Effector CD4-positive, alpha-beta T cell (primary cell): ENCODE results near the gene UBE2M.
"Not testable (repeated sequence)": the region's sequence is repeated elsewhere in the genome, so short reads cannot be mapped to it uniquely, and the experiment has no call there.

ENCODE experiments used
- DNase-seq: peaks from one replicate; pipeline ENCODE4 v3.0.0-alpha.2; 2020
- total RNA-seq: gene quantifications from one replicate; lab custom pipeline; 2026; lab: John Stamatoyannopoulos, UW

Gene UBE2M
- 36.4 reads per million, percentile 61 among the genes with 10 or more reads in this experiment for total RNA-seq

DNA sequence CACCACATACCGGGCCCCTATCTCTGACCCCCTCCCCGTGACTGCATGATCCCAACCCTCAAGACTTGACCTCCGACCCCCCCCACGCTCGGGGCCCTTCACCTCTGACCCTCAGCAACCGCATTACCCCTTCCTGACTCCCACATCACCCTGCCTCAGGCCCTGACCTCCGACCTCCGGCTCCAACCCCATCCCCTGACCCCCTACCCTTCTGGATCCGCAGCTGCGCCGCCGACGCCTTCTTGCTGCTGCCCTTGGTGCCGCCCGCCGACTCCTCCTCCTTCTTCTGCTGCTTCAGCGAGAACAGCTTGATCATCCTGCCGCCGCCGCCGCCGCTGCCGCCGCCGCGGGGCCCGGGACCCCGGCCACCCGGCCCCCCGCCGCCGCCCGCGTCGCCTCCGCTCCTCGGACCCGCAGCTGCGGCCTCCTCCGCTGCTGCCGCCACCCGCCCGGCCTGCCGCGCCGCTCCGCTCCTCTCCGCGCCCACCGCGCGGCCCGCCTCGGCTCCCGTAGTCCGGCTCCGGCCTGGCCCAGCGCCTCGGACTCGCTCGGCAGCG lies at the start of gene UBE2M:
Gene UBE2M (minus strand): TSS at position 546 of the 557 bp plus-strand sequence. CDS start 230 bp downstream, at position 316.
- peak; percentile 60 for DNase-seq

DNA sequence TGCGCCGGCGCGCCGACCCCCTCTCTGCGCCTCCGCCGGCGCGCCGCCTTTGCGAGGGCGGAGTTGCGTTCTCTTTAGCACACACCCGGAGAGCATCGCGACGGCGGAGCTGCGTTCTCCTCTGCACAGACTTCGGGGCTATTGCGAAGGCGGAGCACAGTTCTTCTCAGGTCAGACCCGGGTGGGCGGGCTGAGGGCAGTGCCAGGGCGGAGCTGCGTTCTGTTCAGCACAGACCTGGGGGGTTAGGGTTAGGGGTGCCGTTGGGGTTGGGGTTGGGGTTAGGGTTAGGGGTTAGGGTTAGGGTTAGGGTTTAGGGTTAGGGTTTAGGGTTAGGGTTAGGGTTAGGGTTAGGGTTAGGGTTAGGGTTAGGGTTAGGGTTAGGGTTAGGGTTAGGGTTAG lies 48.8 kb upstream of the UBE2M start:
- DNase-seq: not testable (repeated sequence)

DNA sequence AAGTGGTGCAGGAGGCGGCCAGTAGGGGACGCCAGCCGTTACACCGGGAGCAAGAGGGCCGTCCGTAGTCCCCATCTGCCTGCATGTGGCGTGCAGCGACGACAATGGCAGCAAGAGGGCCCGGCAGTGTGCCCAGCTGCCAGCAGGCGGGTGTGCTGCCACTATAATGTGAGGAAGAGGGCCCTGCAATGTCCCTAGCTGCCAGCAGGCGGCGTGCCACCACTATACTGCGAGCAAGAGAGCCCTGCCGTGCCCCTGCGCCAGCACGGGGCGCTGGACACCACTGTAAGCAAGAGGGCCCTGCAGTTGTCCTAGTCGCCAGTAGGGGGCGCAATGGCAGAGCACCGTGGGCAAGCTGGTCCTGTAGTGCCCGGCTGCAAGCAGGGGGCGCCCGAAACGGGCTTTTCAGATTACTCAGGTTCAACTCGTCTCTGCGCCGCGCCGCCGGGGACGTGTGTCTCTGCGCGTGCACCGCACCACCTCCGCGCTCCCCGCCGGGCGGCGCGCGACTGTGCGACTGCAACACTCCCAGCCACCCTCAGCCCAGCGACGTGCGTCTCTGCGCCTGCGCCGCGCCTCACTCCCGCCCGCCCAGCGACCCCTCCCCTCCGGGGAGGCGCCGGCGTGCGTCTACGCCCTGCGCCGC lies 48.0 kb upstream of the UBE2M start:
- not testable (repeated sequence) for DNase-seq

GRCh38 chr19:58586133-58586765 lies 27.8 kb upstream of the UBE2M start:
- no peak for DNase-seq

GRCh38 chr19:58585442-58586132 lies 27.2 kb upstream of the UBE2M start:
- DNase-seq: no peak

GRCh38 chr19:58584498-58585441 lies 26.4 kb upstream of the UBE2M start:
- no peak for DNase-seq

DNA sequence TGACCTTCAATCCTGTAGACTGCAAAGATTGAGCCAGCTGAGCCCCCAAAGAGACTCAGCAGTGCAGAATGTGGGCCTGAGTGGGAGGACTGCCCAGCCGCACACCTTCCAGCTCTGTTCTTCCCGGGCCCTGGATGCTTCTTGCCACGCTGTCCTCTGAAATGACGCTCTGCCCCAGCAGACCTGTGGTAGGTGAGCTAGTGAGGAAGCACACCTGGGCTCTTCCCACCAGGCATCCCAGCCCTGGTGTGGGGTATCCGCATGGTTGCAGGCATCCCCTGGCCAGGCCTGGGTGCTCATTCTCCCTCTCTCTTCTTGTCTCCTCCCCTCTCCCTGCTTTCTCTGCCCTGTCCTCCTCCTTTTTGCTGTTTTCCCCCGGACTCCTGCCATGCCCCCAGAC lies 24.6 kb upstream of the UBE2M start:
- no peak for DNase-seq

GRCh38 chr19:58581227-58582141 lies 23.1 kb upstream of the UBE2M start:
- peak; percentile 86 for DNase-seq

GRCh38 chr19:58579473-58580142 lies 21.2 kb upstream of the UBE2M start:
- DNase-seq: no peak

DNA sequence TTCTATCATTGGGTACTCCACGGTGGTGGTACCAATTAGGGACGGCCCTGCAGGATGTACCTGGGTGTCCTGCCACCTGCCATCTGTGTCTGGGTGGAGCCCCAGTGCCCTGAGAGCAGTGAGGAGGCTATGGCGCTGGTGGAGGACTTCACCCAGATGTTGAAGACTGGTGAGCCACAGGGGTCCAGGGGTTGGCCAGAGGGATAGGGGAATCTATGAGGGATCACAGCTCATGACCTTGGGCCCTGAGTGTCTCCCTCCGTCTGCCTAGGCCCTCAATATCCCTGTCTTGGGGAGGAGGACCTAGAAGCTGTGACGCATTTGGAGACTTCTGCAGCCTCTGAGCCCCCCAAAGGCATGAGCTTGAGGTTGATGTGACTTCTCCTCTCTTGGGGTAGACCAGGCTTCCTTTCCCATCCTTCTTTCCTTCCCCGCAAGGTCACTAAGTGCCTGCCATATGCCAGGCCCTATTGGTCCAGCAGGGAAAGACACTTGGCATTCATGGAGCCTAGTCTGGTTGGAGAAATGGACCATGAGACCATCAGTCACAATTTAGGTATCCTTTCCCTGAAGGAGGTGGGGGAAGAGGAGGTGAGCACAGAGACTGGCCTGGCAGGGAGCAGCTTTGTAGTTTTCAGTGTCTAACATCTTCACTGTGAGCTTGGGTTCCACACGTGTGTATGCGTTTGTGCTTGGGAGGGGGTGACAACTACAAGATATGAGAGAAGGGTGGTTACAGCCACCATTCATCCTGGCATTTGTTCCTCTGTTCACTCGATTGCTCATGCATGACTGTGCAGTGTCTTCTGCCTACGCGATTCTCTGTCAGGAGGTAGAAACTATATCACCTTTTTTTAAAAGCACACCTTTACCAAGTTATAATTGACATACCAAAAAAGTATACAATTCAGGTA lies 19.9 kb upstream of the UBE2M start:
- DNase-seq: no peak

DNA sequence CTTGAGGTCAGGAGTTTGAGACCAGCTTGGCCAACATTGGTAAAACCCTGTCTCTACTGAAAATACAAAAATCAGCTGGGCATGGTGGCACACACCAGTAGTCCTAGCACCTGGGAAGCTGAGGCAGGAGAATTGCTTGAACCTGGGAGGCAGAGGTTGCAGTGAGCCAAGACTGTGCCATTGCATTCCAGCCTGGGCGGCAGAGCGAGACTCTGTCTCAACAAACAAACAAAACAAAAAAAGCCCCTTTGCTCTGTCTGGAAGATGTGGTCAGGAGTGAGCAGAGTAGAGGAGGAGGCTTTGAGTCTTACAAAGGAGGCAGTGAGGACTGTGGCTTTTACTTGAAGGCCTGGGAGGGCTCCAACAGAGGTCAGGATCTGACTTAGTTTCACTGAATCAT lies 19.2 kb upstream of the UBE2M start:
- not testable (repeated sequence) for DNase-seq

- peak; percentile 66 for DNase-seq
Observed at GRCh38 chr19:58575183-58576041, 17.0 kb upstream of the UBE2M start.

DNA sequence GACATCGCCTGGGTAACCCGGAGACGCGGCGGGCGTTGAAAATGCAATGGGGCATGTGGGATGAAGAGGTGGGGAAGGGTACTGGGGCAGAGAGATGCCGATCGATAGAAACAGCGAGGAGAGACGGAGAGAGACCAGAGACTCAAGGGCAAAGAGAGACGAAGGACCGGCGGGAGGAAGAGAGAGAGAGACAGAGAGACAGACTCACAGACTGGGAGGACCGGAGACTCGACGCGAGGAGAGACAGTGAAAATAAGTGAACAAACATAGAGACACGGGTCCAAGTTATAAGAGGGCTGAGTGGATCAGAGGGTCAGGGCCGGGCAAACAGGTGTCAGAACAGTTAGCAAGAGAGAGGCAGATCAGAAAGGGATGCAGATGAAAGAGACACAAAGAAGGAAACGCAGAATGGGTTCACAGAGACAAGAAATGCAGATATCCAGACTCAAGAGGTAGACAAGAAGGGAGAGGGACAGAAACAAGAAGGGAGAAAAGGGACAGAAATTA lies 15.3 kb upstream of the UBE2M start:
- DNase-seq: no peak

DNA sequence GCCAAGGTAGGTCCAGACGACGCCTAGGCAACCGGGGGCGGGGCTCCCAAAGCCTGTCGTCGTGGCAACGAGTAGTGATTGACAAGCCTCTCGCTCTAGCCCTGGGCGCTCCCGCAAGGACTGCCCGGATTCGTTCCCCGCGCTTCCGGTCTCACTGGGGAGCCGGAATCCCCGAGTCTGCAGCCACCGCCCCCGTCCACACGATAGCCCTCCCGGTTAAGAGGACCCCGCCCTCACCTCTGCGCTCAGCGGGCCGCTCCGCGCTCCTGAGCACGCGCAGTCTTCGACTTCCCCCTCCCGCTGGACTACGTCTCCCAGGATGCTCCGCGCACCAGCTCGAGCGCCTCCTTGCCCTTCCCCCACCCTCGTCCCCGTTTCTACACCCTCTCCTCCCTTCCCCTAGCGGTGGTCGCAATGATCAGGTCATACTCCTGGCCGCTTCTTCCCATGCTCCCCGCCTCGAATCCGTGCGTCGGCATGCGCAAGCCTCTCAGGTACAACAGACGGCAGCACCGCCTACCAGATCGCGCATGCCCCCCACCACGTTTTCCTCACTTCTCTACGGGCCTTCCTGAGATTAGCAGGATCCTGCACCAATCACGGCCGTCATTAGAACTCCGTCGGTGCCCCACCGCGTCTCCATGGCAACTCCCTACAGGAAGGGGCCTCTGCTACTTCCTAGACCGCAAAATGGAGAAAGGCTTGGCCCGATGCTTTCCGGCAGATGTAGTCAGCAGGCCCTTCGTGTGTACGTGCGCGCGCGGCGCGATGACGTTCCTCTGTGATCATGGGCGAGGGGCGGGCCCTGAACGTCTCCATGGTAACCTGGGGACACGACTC lies 14.6 kb upstream of the UBE2M start, which contains the start of gene MZF1:
Gene MZF1 (minus strand): TSS at position 518 of the 840 bp plus-strand sequence. CDS start 1,946 bp downstream, outside the sequence.
- DNase-seq: peak; percentile 100

GRCh38 chr19:58572026-58572817 lies 13.8 kb upstream of the UBE2M start:
- no peak for DNase-seq

GRCh38 chr19:58571575-58571947 lies 13.2 kb upstream of the UBE2M start:
- DNase-seq: no peak
